AG09319 (cell line): ENCODE results near the gene GALNT11.

ENCODE experiments used
- DNase-seq: peaks from one replicate; pipeline ENCODE4 v3.0.0-alpha.2; 2010; ENCODE audit warnings: low read depth; ENCODE audit errors: extremely low read depth
- CTCF ChIP-seq: IDR thresholded peaks from 2 replicates; pipeline ENCODE4 v1.5.1; 2011; ENCODE audit warnings: low read depth, mild to moderate bottlenecking, inconsistent platforms, low read length, moderate library complexity

Gene GALNT11

GRCh38 chr7:152025077-152025936 is at the start of gene GALNT11:
TSS of gene GALNT11 (plus strand) at chr7:152025674. CDS start at chr7:152094228, 68,554 bp downstream.
- peak; percentile 24 for TF ChIP-seq CTCF
- DNase-seq: peak; percentile 54

GRCh38 chr7:151978616-151979015 is 46.9 kb upstream of the GALNT11 start:
- TF ChIP-seq CTCF: no peak
- DNase-seq: no peak

GRCh38 chr7:151981223-151981622 is 44.3 kb upstream of the GALNT11 start:
- TF ChIP-seq CTCF: no peak
- no peak for DNase-seq

- no peak for TF ChIP-seq CTCF
- DNase-seq: no peak
Observed at GRCh38 chr7:151982806-151983205, 42.7 kb upstream of the GALNT11 start.

GRCh38 chr7:151984612-151985011 is 40.9 kb upstream of the GALNT11 start:
- DNase-seq: no peak
- TF ChIP-seq CTCF: no peak

- DNase-seq: no peak
- TF ChIP-seq CTCF: no peak
Observed at GRCh38 chr7:151987748-151988529, 37.5 kb upstream of the GALNT11 start.

GRCh38 chr7:151992375-151992774 is 33.1 kb upstream of the GALNT11 start:
- no peak for TF ChIP-seq CTCF
- DNase-seq: no peak
